Panc1 (cell line): ENCODE results near the gene RBL2.

Source experiments
- CTCF ChIP-seq: fragments of 450-650 bp; IDR thresholded peaks from 2 replicates; pipeline ENCODE4 v1.5.1; 2017; ENCODE audit warnings: mild to moderate bottlenecking
- POLR2AphosphoS5 ChIP-seq: IDR thresholded peaks from 2 replicates; pipeline ENCODE4 v1.6.1; 2012; ENCODE audit warnings: mild to moderate bottlenecking, low read depth, low read length, moderate library complexity
- SIN3A ChIP-seq: IDR thresholded peaks from 2 replicates; pipeline ENCODE4 v1.6.1; 2012; ENCODE audit warnings: low read depth, mild to moderate bottlenecking, low read length, moderate library complexity, borderline replicate concordance; ENCODE audit not compliant: insufficient read depth
- TCF7L2 ChIP-seq: IDR thresholded peaks from 2 replicates; pipeline ENCODE4 v1.6.1; 2011; ENCODE audit warnings: mild to moderate bottlenecking, low read depth, low read length, inconsistent platforms

GRCh38 chr16:53453928-53454327, 19.7 kb downstream of the RBL2 start:
- TF ChIP-seq CTCF (no peak), SIN3A (no peak), TCF7L2 (no peak), POLR2AphosphoS5 (no peak)
